SU-DHL-6 (cell line): ENCODE measurements around the gene TMEM141.
"Not testable (repeated sequence)": the region's sequence is repeated elsewhere in the genome, so short reads cannot be mapped to it uniquely, and the experiment has no call there.

ENCODE experiments used
- EZH2phosphoT487 ChIP-seq: fragments of 200-600 bp; sonication (generic), shearing (Covaris generic); conservative IDR thresholded peaks from 2 replicates; pipeline ENCODE4 v1.6.1; 2018; ENCODE audit warnings: mild to moderate bottlenecking, antibody characterized with exemption, low read length, moderate library complexity, mixed read lengths
- TF ChIP-seq, protein P1 (sequence below): fragments of 200-600 bp; sonication (generic); IDR thresholded peaks from one replicate; pipeline ENCODE4 v1.5.1; 2017; ENCODE audit warnings: antibody characterized with exemption, mild to moderate bottlenecking, low read length, moderate library complexity; ENCODE audit not compliant: insufficient read depth, poor library complexity, severe bottlenecking

DNA sequence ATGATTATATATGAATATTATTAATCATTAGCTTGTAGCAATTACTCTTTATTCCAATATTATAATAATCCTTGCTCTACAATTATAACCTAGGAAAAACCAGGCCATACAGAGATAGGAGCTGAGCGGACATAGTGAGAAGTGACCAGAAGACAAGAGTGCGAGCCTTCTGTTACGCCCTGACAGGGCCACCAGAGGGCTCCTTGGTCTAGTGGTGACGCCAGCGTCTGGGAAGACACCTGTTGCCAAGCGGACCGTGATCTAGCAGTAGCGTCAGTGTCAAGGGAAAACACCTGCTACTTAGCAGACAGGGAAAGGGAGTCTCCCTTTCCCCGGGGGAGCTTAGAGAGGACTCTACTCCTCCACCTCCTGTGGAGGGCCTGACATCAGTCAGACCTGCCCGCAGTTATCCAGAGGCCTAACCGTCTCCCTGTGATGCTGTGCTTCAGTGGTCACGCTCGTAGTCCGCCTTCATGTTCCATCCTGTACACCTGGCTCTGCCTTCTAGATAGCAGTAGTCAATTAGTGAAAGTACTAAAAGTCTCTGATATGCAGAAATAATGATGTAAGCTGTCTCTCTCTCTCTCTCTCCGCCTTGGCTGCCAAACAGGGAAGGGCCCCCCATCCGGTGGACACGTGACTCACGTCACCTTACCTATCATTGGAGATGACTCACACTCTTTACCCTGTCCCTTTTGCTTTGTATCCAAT lies 24.6 kb upstream of the TMEM141 start:
- not testable (repeated sequence) for TF ChIP-seq EZH2phosphoT487
- TF ChIP-seq, protein P1, sequence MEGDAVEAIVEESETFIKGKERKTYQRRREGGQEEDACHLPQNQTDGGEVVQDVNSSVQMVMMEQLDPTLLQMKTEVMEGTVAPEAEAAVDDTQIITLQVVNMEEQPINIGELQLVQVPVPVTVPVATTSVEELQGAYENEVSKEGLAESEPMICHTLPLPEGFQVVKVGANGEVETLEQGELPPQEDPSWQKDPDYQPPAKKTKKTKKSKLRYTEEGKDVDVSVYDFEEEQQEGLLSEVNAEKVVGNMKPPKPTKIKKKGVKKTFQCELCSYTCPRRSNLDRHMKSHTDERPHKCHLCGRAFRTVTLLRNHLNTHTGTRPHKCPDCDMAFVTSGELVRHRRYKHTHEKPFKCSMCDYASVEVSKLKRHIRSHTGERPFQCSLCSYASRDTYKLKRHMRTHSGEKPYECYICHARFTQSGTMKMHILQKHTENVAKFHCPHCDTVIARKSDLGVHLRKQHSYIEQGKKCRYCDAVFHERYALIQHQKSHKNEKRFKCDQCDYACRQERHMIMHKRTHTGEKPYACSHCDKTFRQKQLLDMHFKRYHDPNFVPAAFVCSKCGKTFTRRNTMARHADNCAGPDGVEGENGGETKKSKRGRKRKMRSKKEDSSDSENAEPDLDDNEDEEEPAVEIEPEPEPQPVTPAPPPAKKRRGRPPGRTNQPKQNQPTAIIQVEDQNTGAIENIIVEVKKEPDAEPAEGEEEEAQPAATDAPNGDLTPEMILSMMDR, result not testable (repeated sequence)
